ENCODE results near the gene LITAFD. TPM values are rescaled to one million over a fixed set of nuclear protein-coding genes. Genes with fewer than 3 reads are reported as not detected.
A peak's percentile ranks its signal among the peaks of the same experiment; 100 is the strongest.

LITAFD gene
- total and polyA plus RNA-seq, 2 experiments from 2014 or later = not detected

DNA sequence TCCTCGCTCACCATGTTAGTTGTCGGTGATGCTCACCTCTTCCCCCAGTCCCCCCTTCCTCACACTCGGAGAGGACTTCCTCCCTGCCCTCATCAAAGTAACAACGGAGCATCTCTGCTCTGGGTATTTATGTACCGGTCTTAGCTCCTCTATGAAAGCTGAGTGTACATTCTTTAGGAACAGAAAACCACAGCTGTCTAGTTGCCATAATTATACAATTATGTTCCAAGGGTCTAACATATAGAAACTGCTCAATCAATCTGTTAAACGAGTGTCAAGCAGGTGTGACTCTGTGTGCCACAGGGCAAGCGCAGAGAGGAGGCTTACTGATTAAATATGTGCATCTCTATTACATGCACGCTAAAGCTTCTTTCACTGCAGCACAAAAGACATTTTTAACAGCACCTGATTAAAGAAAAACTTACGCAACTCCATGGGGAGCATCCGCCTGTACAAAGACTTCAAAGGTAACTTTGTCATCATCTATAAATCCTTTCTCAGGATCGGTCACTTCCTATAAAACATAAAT lies 37.8 kb downstream of the LITAFD start:
- Histone ChIP-seq H3K4me3 (peak overlapping the region; percentile 3; the same call in 1 of the 2 replicates), H4K20me1 (ENCODE audit: insufficient read depth) (peaks cover 19% of the 10 kb centered on the region; the same call in 1 of the 2 replicates), H3K36me3 (ENCODE audit: low read depth) (peaks cover 47% of the 10 kb centered on the region; the same call in 1 of the 2 replicates), H3F3A (ENCODE audit: insufficient read depth) (peaks cover 26% of the 10 kb centered on the region), H3K27ac (peak overlapping the region; percentile 69), H3K9me2 (ENCODE audit: insufficient read depth) (no peaks in the 10 kb centered on the region), H3K4me1 (ENCODE audit: insufficient read depth) (peaks cover 14% of the 10 kb centered on the region), H3K79me2 (ENCODE audit: insufficient read depth) (peaks cover 97% of the 10 kb centered on the region), H3K4me2 (ENCODE audit: unreplicated experiment) (peak overlapping the region; percentile 37), H2AFZ (no peak overlapping the region), H3K9ac (peak overlapping the region; percentile 15; the same call in 1 of the 2 replicates), H3K9me3 (ENCODE audit: low read depth) (no peaks in the 10 kb centered on the region), H3K27me3 (replicated peaks; ENCODE audit: insufficient read depth) (no peaks in the 10 kb centered on the region)
- no peak for DNase-seq
- 89 to 92% methylated on average over 11 of the region's 11 CpGs for WGBS, 2 experiments (ENCODE audit: low coverage in 1 of 2, low lambda C conversion rate in 2 of 2, missing lambda C conversion rate in 2 of 2)
- in situ Hi-C loops (cut with MboI) = no loop called here
- TF ChIP-seq EZH2phosphoT487 (IDR thresholded peaks at IDR 0.05; ENCODE audit: insufficient read depth, low read depth) (no peak), EZH2 (IDR thresholded peaks at IDR 0.05; ENCODE audit: insufficient read depth, poor library complexity, severe bottlenecking) (no peak)

- H3K27ac ChIP-seq = peak overlapping the region; percentile 69
- H3K36me3 ChIP-seq (ENCODE audit: low read depth) = peaks cover 39% of the 10 kb centered on the region; the same call in 1 of the 2 replicates
- 34 to 41% methylated on average over 6 of the region's 6 CpGs for WGBS, 2 experiments (ENCODE audit: low coverage in 1 of 2, low lambda C conversion rate in 2 of 2, missing lambda C conversion rate in 2 of 2)
- DNase-seq = peak; percentile 68
- H3K27me3 ChIP-seq (replicated peaks; ENCODE audit: insufficient read depth) = no peaks in the 10 kb centered on the region
- peak overlapping the region; percentile 15 for H3K9ac ChIP-seq
- H3K79me2 ChIP-seq (ENCODE audit: insufficient read depth) = peaks cover 99% of the 10 kb centered on the region
- H3F3A ChIP-seq (ENCODE audit: insufficient read depth) = peaks cover 26% of the 10 kb centered on the region
- H3K4me3 ChIP-seq = peak overlapping the region; percentile 3; the same call in 1 of the 2 replicates
- H4K20me1 ChIP-seq (ENCODE audit: insufficient read depth) = peaks cover 20% of the 10 kb centered on the region; the same call in 1 of the 2 replicates
- H2AFZ ChIP-seq = no peak overlapping the region
- TF ChIP-seq EZH2 (IDR thresholded peaks at IDR 0.05; ENCODE audit: insufficient read depth, poor library complexity, severe bottlenecking) = no peak
- no peaks in the 10 kb centered on the region for H3K9me2 ChIP-seq (ENCODE audit: insufficient read depth)
- peaks cover 14% of the 10 kb centered on the region for H3K4me1 ChIP-seq (ENCODE audit: insufficient read depth)
- no peaks in the 10 kb centered on the region for H3K9me3 ChIP-seq (ENCODE audit: low read depth)
- peak overlapping the region; percentile 37 for H3K4me2 ChIP-seq (ENCODE audit: unreplicated experiment)
- in situ Hi-C loops (cut with MboI) = no loop called here
Observed at GRCh38 chr16:8920645-8921346, 38.6 kb downstream of the LITAFD start.

DNA sequence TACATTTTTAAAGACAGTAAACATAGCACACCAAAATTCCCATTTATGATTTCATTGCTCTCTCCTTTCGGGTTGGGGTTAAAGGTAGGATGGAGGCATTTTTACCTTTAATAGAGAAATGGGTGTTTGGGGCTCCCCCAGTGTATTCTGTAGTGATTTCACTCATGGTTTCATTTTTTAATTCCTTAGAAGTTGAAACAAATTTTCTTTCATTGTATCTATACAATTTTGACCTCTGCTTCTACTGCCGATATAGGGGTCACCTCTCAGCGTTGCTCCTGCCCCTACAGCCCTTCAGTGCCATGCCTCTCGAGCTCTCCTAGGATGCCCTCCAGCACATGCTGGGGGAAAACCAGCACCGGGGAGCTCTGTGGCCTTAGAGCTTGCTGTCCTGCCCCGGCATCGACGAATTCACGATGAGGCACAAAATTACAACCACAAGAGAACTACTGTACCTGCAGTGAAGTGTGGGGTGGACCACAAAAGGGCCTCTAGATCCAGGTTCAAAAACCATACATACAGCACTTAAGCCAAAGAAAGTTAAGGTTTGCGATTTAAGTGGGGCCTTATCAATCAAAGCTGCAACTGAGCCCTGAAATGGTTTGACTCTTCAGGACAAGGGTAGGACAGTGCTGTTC lies 39.3 kb downstream of the LITAFD start:
- Histone ChIP-seq H4K20me1 (ENCODE audit: insufficient read depth) (peaks cover 18% of the 10 kb centered on the region; the same call in 1 of the 2 replicates), H3K9me2 (ENCODE audit: insufficient read depth) (no peaks in the 10 kb centered on the region), H3K4me3 (no peak overlapping the region), H3K4me2 (ENCODE audit: unreplicated experiment) (peak overlapping the region; percentile 37), H2AFZ (no peak overlapping the region), H3K27me3 (replicated peaks; ENCODE audit: insufficient read depth) (no peaks in the 10 kb centered on the region), H3K9ac (no peak overlapping the region), H3K27ac (peak overlapping the region; percentile 69), H3K9me3 (ENCODE audit: low read depth) (no peaks in the 10 kb centered on the region), H3K79me2 (ENCODE audit: insufficient read depth) (peaks cover 99% of the 10 kb centered on the region), H3K4me1 (ENCODE audit: insufficient read depth) (peaks cover 14% of the 10 kb centered on the region), H3F3A (ENCODE audit: insufficient read depth) (peaks cover 26% of the 10 kb centered on the region), H3K36me3 (ENCODE audit: low read depth) (peaks cover 34% of the 10 kb centered on the region; the same call in 1 of the 2 replicates)
- DNase-seq = no peak
- 95 to 98% methylated on average over 10 of the region's 10 CpGs for WGBS, 2 experiments (ENCODE audit: low coverage in 1 of 2, low lambda C conversion rate in 2 of 2, missing lambda C conversion rate in 2 of 2)
- in situ Hi-C loops (cut with MboI) = no loop called here
- TF ChIP-seq EZH2phosphoT487 (IDR thresholded peaks at IDR 0.05; ENCODE audit: insufficient read depth, low read depth) (no peak), EZH2 (IDR thresholded peaks at IDR 0.05; ENCODE audit: insufficient read depth, poor library complexity, severe bottlenecking) (no peak)

GRCh38 chr16:8923199-8923598 lies 41.0 kb downstream of the LITAFD start:
- Histone ChIP-seq H2AFZ (no peak overlapping the region), H3K36me3 (ENCODE audit: low read depth) (peaks cover 18% of the 10 kb centered on the region; the same call in 1 of the 2 replicates), H3F3A (ENCODE audit: insufficient read depth) (peaks cover 26% of the 10 kb centered on the region), H3K4me2 (ENCODE audit: unreplicated experiment) (no peak overlapping the region), H3K4me1 (ENCODE audit: insufficient read depth) (peaks cover 14% of the 10 kb centered on the region), H3K79me2 (ENCODE audit: insufficient read depth) (peaks cover 99% of the 10 kb centered on the region), H3K9ac (no peak overlapping the region), H3K9me2 (ENCODE audit: insufficient read depth) (no peaks in the 10 kb centered on the region), H3K4me3 (no peak overlapping the region), H4K20me1 (ENCODE audit: insufficient read depth) (peaks cover 21% of the 10 kb centered on the region; the same call in 1 of the 2 replicates), H3K27me3 (replicated peaks; ENCODE audit: insufficient read depth) (no peaks in the 10 kb centered on the region), H3K9me3 (ENCODE audit: low read depth) (no peaks in the 10 kb centered on the region), H3K27ac (no peak overlapping the region)
- no peak for DNase-seq
- TF ChIP-seq EZH2 (IDR thresholded peaks at IDR 0.05; ENCODE audit: insufficient read depth, poor library complexity, severe bottlenecking) = no peak
- no peak for TF ChIP-seq EZH2phosphoT487 (IDR thresholded peaks at IDR 0.05; ENCODE audit: insufficient read depth, low read depth)
- in situ Hi-C loops (cut with MboI) = no loop called here
- 82 to 85% methylated on average over 11 of the region's 11 CpGs for WGBS, 2 experiments (ENCODE audit: low coverage in 1 of 2, low lambda C conversion rate in 2 of 2, missing lambda C conversion rate in 2 of 2)

Data from GM23248 (cell line).